ENCODE results near the gene FN3K.
"Not testable (repeated sequence)": the region's sequence is repeated elsewhere in the genome, so short reads cannot be mapped to it uniquely, and the experiment has no call there.

The FN3K gene

GRCh38 chr17:82726427-82726826 is 9.0 kb upstream of the FN3K start:
- intact Hi-C loops (cut with DNase I): no loop called here
- DNase-seq: no peak

GRCh38 chr17:82729479-82730260 is 5.7 kb upstream of the FN3K start:
- intact Hi-C loops (cut with DNase I): no loop called here
- DNase-seq: no peak

- intact Hi-C loops (cut with DNase I): no loop called here
- DNase-seq: no peak
These were observed 3.2 kb upstream of the FN3K start for GRCh38 chr17:82732118-82732743.

- no peak for DNase-seq
- intact Hi-C loops (cut with DNase I): loop anchor here (2.0 kb wide), 1 partner anchor 38 kb away; the partner anchor contains the start of gene RAB40B
These were observed 1.2 kb downstream of the FN3K start for GRCh38 chr17:82736511-82737185.

- intact Hi-C loops (cut with DNase I): loop anchor here (2.0 kb wide), 1 partner anchor 39 kb away; the partner anchor contains the start of gene RAB40B
- peak; percentile 86 to 99 (median 96) for DNase-seq
These were observed 2.8 kb downstream of the FN3K start for GRCh38 chr17:82737967-82738877.

- intact Hi-C loops (cut with DNase I): no loop called here
- DNase-seq: no peak
These were observed 5.7 kb downstream of the FN3K start for GRCh38 chr17:82740906-82741759.

- intact Hi-C loops (cut with DNase I): no loop called here
- DNase-seq: no peak
These were observed 8.2 kb downstream of the FN3K start for GRCh38 chr17:82743344-82744219.

GRCh38 chr17:82744736-82745135 is 9.3 kb downstream of the FN3K start:
- intact Hi-C loops (cut with DNase I); DNase-seq: not testable (repeated sequence)

GRCh38 chr17:82745524-82745923 is 10.1 kb downstream of the FN3K start:
- intact Hi-C loops (cut with DNase I): no loop called here
- DNase-seq: no peak

- DNase-seq: no peak
- intact Hi-C loops (cut with DNase I): no loop called here
These were observed 13.3 kb downstream of the FN3K start for GRCh38 chr17:82748756-82749155.

GRCh38 chr17:82750241-82750908 is 15.0 kb downstream of the FN3K start:
- DNase-seq: peak in 4 of 42 donors; percentile 6 to 46 (median 10)
- intact Hi-C loops (cut with DNase I): no loop called here

GRCh38 chr17:82751171-82751570 is 15.8 kb downstream of the FN3K start:
- peak in 2 of 42 donors; percentile 18 to 46 for DNase-seq
- intact Hi-C loops (cut with DNase I): no loop called here

- DNase-seq: peak; percentile 65 to 96 (median 87)
- intact Hi-C loops (cut with DNase I): no loop called here
These were observed 16.4 kb downstream of the FN3K start, which contains the start of gene TBCD for GRCh38 chr17:82751571-82752370. Gene TBCD (plus strand): TSS chr17:82752065. CDS start chr17:82752194, 129 bp downstream.

- intact Hi-C loops (cut with DNase I): no loop called here
- peak in 5 of 42 donors; percentile 24 to 50 (median 42) for DNase-seq
These were observed 17.2 kb downstream of the FN3K start for GRCh38 chr17:82752371-82753200.

GRCh38 chr17:82753201-82753464 is 17.7 kb downstream of the FN3K start:
- intact Hi-C loops (cut with DNase I): no loop called here
- DNase-seq: peak in 1 of 42 donors; percentile 28
